Gastrocnemius medialis (tissue), 4 donors: Measurements from ENCODE around the gene CRKL. TPM values are rescaled to one million over a fixed set of nuclear protein-coding genes. Genes with fewer than 3 reads are reported as not detected.
A peak's percentile ranks its signal among the peaks of the same experiment; 100 is the strongest.

Experiments used
- ATAC-seq, 2 donors: fragments of 150-250 bp; one replicate each; pipeline ENCODE4 v1.9.1; 2016
- DNase-seq, 2 donors: peaks; one replicate each; pipeline ENCODE4 v3.0.0-alpha.2; 2019
- H3K27ac ChIP-seq, 4 donors: fragments of 200-600 bp; sonication (generic); 1 replicate in 1 of 4; 2 replicates in 3 of 4; pipeline ENCODE4 v1.5.1; 2016 to 2018; ENCODE audit warnings: mild to moderate bottlenecking in 2 of 4, moderate library complexity in 1 of 4
- H3K27me3 ChIP-seq, 3 donors: fragments of 200-600 bp; sonication (generic) in 2 of 3; 1 replicate in 1 of 3; 2 replicates in 2 of 3; pipeline versions ENCODE4 v1.5.1 to v1.6.0; 2016 to 2019; ENCODE audit warnings: mild to moderate bottlenecking in 1 of 3, moderate library complexity in 1 of 3
- H3K36me3 ChIP-seq, 2 donors: fragments of 200-600 bp; sonication (generic) in 1 of 2; one replicate each; pipeline ENCODE4 v1.5.1; 2017 to 2018
- H3K4me1 ChIP-seq, 2 donors: fragments of 200-600 bp; sonication (generic) in 1 of 2; one replicate each; pipeline ENCODE4 v1.5.1; 2016 to 2017; ENCODE audit warnings: mild to moderate bottlenecking in 2 of 2
- H3K4me3 ChIP-seq, 4 donors: fragments of 200-600 bp; sonication (generic) in 3 of 4; 1 replicate in 1 of 4; 2 replicates in 3 of 4; pipeline ENCODE4 v1.5.1; 2016 to 2019; ENCODE audit warnings: mild to moderate bottlenecking in 2 of 4
- H3K9me3 ChIP-seq, 3 donors: fragments of 200-600 bp; sonication (generic) in 2 of 3; 1 replicate in 1 of 3; 2 replicates in 2 of 3; pipeline ENCODE4 v1.5.1; 2016 to 2019
- POLR2A ChIP-seq, 2 donors: fragments of 450-650 bp; IDR thresholded peaks; one replicate each; pipeline ENCODE4 v1.6.1; 2017; ENCODE audit warnings: antibody characterized with exemption in 2 of 2, mild to moderate bottlenecking in 2 of 2, moderate library complexity in 2 of 2
- in situ Hi-C, 4 donors: fragments of 200-750 bp; cut with MboI; loops; one replicate each; pipeline versions ENCODE4 v1.15.0 to v1.8.0; 2017; ENCODE audit warnings: low sequenced_read_pairs in 4 of 4
- intact Hi-C: fragments of 100-400 bp; cut with DNase I; formaldehyde crosslinking; loops from one replicate; pipeline ENCODE4 v1.15.1; 2023; ENCODE audit warnings: low total_unique reads
- total RNA-seq, 4 donors: library from RNA; depleted of rRNA; stranded (reverse); fragments of >200 nt; gene quantifications; one replicate each; pipeline versions ENCODE4 v1.1.0 to v1.2.3, GENCODE V29; 2016
- TF ChIP-seq, protein P1 (sequence below), 5 experiments: fragments of 450-650 bp in 3 of 5; fragments of 200-600 bp in 2 of 5; sonication (generic) in 2 of 5; IDR thresholded peaks in 4 of 5; conservative IDR thresholded peaks in 1 of 5; 1 replicate in 4 of 5; 2 replicates in 1 of 5; pipeline ENCODE4 v1.5.1; 2016 to 2019; ENCODE audit warnings: antibody characterized with exemption in 5 of 5, mild to moderate bottlenecking in 3 of 5, moderate library complexity in 3 of 5

The CRKL gene
- total RNA-seq, 4 donors from 2014 or later: 73.3 to 109 (median 84.7) TPM

- Histone ChIP-seq H3K27ac (peak overlapping the region in 1 of 4 donors; percentile 53), H3K4me3 (no peak overlapping the region), H3K9me3 (no peaks in the 10 kb centered on the region), H3K27me3 (no peaks in the 10 kb centered on the region), H3K4me1 (peaks cover 29 to 38% of the 10 kb centered on the region in 2 donors), H3K36me3 (peaks cover 0 to 24% of the 10 kb centered on the region in 2 donors)
- intact Hi-C loops (no loop called here), in situ Hi-C loops (no loop called here)
- TF ChIP-seq POLR2A (IDR thresholded peaks at IDR 0.05): no peak
- TF ChIP-seq, protein P1, sequence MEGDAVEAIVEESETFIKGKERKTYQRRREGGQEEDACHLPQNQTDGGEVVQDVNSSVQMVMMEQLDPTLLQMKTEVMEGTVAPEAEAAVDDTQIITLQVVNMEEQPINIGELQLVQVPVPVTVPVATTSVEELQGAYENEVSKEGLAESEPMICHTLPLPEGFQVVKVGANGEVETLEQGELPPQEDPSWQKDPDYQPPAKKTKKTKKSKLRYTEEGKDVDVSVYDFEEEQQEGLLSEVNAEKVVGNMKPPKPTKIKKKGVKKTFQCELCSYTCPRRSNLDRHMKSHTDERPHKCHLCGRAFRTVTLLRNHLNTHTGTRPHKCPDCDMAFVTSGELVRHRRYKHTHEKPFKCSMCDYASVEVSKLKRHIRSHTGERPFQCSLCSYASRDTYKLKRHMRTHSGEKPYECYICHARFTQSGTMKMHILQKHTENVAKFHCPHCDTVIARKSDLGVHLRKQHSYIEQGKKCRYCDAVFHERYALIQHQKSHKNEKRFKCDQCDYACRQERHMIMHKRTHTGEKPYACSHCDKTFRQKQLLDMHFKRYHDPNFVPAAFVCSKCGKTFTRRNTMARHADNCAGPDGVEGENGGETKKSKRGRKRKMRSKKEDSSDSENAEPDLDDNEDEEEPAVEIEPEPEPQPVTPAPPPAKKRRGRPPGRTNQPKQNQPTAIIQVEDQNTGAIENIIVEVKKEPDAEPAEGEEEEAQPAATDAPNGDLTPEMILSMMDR (IDR thresholded peaks at IDR 0.05 in 4 of 5, conservative IDR thresholded peaks at IDR 0.05 in 1 of 5): no peak
- DNase-seq (no peak), ATAC-seq (no peak)
Measured at GRCh38 chr22:20946991-20947390, 29.8 kb downstream of the CRKL start.

GRCh38 chr22:20948450-20948849 is 31.2 kb downstream of the CRKL start:
- peaks cover 33 to 41% of the 10 kb centered on the region in 2 donors for H3K4me1 ChIP-seq
- H3K27me3 ChIP-seq: no peaks in the 10 kb centered on the region
- no peaks in the 10 kb centered on the region for H3K9me3 ChIP-seq
- in situ Hi-C loops (no loop called here), intact Hi-C loops (no loop called here)
- TF ChIP-seq POLR2A (IDR thresholded peaks at IDR 0.05): no peak
- TF ChIP-seq, protein P1 (IDR thresholded peaks at IDR 0.05 in 4 of 5, conservative IDR thresholded peaks at IDR 0.05 in 1 of 5): no peak
- DNase-seq (no peak), ATAC-seq (no peak)
- H3K4me3 ChIP-seq: no peak overlapping the region
- peaks cover 0 to 29% of the 10 kb centered on the region in 2 donors for H3K36me3 ChIP-seq
- H3K27ac ChIP-seq: no peak overlapping the region

- peaks cover 39 to 46% of the 10 kb centered on the region in 2 donors for H3K4me1 ChIP-seq
- H3K4me3 ChIP-seq: no peak overlapping the region
- H3K9me3 ChIP-seq: no peaks in the 10 kb centered on the region
- in situ Hi-C loops: no loop called here
- no peak for DNase-seq
- H3K27me3 ChIP-seq: no peaks in the 10 kb centered on the region
- no peak for ATAC-seq
- TF ChIP-seq POLR2A (IDR thresholded peaks at IDR 0.05): no peak
- TF ChIP-seq, protein P1 (IDR thresholded peaks at IDR 0.05 in 4 of 5, conservative IDR thresholded peaks at IDR 0.05 in 1 of 5): no peak
- peaks cover 0 to 29% of the 10 kb centered on the region in 2 donors for H3K36me3 ChIP-seq
- H3K27ac ChIP-seq: no peak overlapping the region
- intact Hi-C loops: no loop called here
Measured at GRCh38 chr22:20948989-20949388, 31.8 kb downstream of the CRKL start.

GRCh38 chr22:20949698-20950183 is 32.5 kb downstream of the CRKL start:
- peaks cover 40 to 50% of the 10 kb centered on the region in 2 donors for H3K4me1 ChIP-seq
- no peaks in the 10 kb centered on the region for H3K9me3 ChIP-seq
- H3K27me3 ChIP-seq: no peaks in the 10 kb centered on the region
- DNase-seq: no peak
- in situ Hi-C loops (no loop called here), intact Hi-C loops (loop anchor here (10.0 kb wide), 1 partner anchor 65 kb away; no protein-coding TSS in a partner anchor)
- no peak overlapping the region for H3K27ac ChIP-seq
- peaks cover 0 to 29% of the 10 kb centered on the region in 2 donors for H3K36me3 ChIP-seq
- no peak for ATAC-seq
- no peak for TF ChIP-seq POLR2A (IDR thresholded peaks at IDR 0.05)
- TF ChIP-seq, protein P1 (IDR thresholded peaks at IDR 0.05 in 4 of 5, conservative IDR thresholded peaks at IDR 0.05 in 1 of 5): no peak
- H3K4me3 ChIP-seq: no peak overlapping the region
